Measurements from ENCODE around the gene OR4D11. TPM values are rescaled to one million over a fixed set of nuclear protein-coding genes. Genes with fewer than 3 reads are reported as not detected.

Gene OR4D11
- total RNA-seq, 6 experiments from 2014 or later: not detected

DNA sequence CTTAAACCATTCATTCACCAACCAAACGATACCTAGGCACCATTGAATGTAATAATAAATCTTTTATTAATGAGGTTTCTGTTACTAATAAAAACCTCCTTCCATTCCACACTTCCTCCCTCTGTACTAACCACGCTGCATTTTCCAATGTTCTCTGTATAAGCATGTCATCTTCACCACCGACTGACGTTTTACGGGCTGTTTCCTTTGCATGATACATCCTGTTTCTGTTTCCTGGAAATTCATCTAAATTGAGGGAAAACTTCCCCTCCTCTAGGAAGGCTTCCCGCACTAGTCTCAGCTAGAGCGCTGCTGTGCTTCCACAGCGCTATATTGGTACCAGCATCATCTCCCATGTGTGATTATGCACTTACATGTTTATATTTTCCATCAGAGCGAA, 28.2 kb upstream of the OR4D11 start:
- H3K4me3 ChIP-seq: no peak overlapping the region
- DNase-seq: no peak
- H3K36me3 ChIP-seq: no peaks in the 10 kb centered on the region
- no peaks in the 10 kb centered on the region for H3K9me3 ChIP-seq
- H3K27me3 ChIP-seq: no peaks in the 10 kb centered on the region
- WGBS (ENCODE audit: insufficient coverage, low coverage, low lambda C conversion rate, missing lambda C conversion rate): 40% methylated on average over 9 of the region's 9 CpGs
- ATAC-seq: no peak
- intact Hi-C loops (cut with DNase I): no loop called here
- H3K27ac ChIP-seq: no peak overlapping the region
- no peaks in the 10 kb centered on the region for H3K4me1 ChIP-seq
- TF ChIP-seq POLR2A (IDR thresholded peaks at IDR 0.05) (no peak), CTCF (IDR thresholded peaks at IDR 0.05) (no peak)

GRCh38 chr11:59479906-59480305, 23.5 kb upstream of the OR4D11 start:
- ATAC-seq: no peak
- intact Hi-C loops (cut with DNase I): no loop called here
- no peaks in the 10 kb centered on the region for H3K9me3 ChIP-seq
- no peaks in the 10 kb centered on the region for H3K36me3 ChIP-seq
- no peaks in the 10 kb centered on the region for H3K27me3 ChIP-seq
- DNase-seq: no peak
- H3K4me1 ChIP-seq: no peaks in the 10 kb centered on the region
- no peak for TF ChIP-seq POLR2A (IDR thresholded peaks at IDR 0.05)
- TF ChIP-seq CTCF (IDR thresholded peaks at IDR 0.05): no peak
- H3K4me3 ChIP-seq: no peak overlapping the region
- no peak overlapping the region for H3K27ac ChIP-seq

DNA sequence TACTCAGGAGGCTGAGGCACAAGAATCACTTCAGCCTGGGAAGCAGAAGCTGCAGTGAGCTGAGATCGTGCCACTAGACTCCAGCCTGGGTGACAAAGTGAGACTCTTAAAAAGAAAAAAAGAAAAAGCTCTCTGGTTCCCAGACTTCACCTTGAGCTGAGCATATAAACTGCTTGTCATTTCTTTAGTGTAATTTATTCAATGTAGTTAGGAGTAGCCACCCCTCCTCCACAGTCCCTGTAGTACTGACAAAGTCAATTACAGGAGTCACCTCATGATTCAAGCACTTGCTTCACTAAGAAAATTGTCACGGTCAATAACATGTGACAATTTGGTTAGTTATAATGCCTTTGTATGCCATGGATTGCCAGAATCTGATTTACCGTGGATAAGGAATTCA, 23.0 kb upstream of the OR4D11 start:
- no peaks in the 10 kb centered on the region for H3K27me3 ChIP-seq
- TF ChIP-seq CTCF (IDR thresholded peaks at IDR 0.05): no peak
- TF ChIP-seq POLR2A (IDR thresholded peaks at IDR 0.05): no peak
- intact Hi-C loops (cut with DNase I): no loop called here
- no peak for ATAC-seq
- WGBS (ENCODE audit: insufficient coverage, low coverage, low lambda C conversion rate, missing lambda C conversion rate): 65% methylated on average over 2 of the region's 3 CpGs
- H3K27ac ChIP-seq: no peak overlapping the region
- H3K9me3 ChIP-seq: no peaks in the 10 kb centered on the region
- H3K36me3 ChIP-seq: no peaks in the 10 kb centered on the region
- H3K4me3 ChIP-seq: no peak overlapping the region
- no peaks in the 10 kb centered on the region for H3K4me1 ChIP-seq
- no peak for DNase-seq

- no peak overlapping the region for H3K27ac ChIP-seq
- H3K4me1 ChIP-seq: no peaks in the 10 kb centered on the region
- no peaks in the 10 kb centered on the region for H3K36me3 ChIP-seq
- no peak for DNase-seq
- H3K4me3 ChIP-seq: no peak overlapping the region
- intact Hi-C loops (cut with DNase I): no loop called here
- WGBS (ENCODE audit: insufficient coverage, low coverage, low lambda C conversion rate, missing lambda C conversion rate): 60% methylated on average over 1 of the region's 1 CpG
- no peaks in the 10 kb centered on the region for H3K27me3 ChIP-seq
- ATAC-seq: no peak
- no peaks in the 10 kb centered on the region for H3K9me3 ChIP-seq
- no peak for TF ChIP-seq POLR2A (IDR thresholded peaks at IDR 0.05)
- TF ChIP-seq CTCF (IDR thresholded peaks at IDR 0.05): no peak
Observed at GRCh38 chr11:59501931-59502330, 1.4 kb upstream of the OR4D11 start.

- peak within 1 kb of the TSS in 2 of 3 donors; percentile 21 to 24 for H3K27ac ChIP-seq
- no peaks in the 10 kb centered on the region for H3K9me3 ChIP-seq
- no peaks in the 10 kb centered on the region for H3K36me3 ChIP-seq
- peak; percentile 64 to 92 (median 88) for ATAC-seq
- no peaks in the 10 kb centered on the region for H3K4me1 ChIP-seq
- intact Hi-C loops (cut with DNase I): no loop called here
- H3K4me3 ChIP-seq: no peak within 1 kb of the TSS
- TF ChIP-seq CTCF (IDR thresholded peaks at IDR 0.05) (no peak), POLR2A (IDR thresholded peaks at IDR 0.05) (no peak)
- 31% methylated on average over 2 of the region's 2 CpGs for WGBS (ENCODE audit: insufficient coverage, low coverage, low lambda C conversion rate, missing lambda C conversion rate)
- no peaks in the 10 kb centered on the region for H3K27me3 ChIP-seq
- DNase-seq: no peak
Observed at GRCh38 chr11:59510941-59511589, 7.7 kb downstream of the OR4D11 start, which contains the start of gene OR4D9. Gene OR4D9, plus strand, starts transcription at chr11:59511539. Its CDS starts 3,374 bp downstream, at chr11:59514913.
